Lower leg skin (tissue), 3 donors: ENCODE measurements around the gene PDXP.

Experiments used
- POLR2A ChIP-seq, 2 donors: fragments of 450-650 bp; IDR thresholded peaks; one replicate each; pipeline ENCODE4 v1.6.1; 2016 to 2017; ENCODE audit warnings: antibody characterized with exemption in 2 of 2, mild to moderate bottlenecking in 1 of 2, moderate library complexity in 1 of 2
- TF ChIP-seq, protein P1 (sequence below), 3 donors: fragments of 450-650 bp; IDR thresholded peaks; one replicate each; pipeline ENCODE4 v1.5.1; 2016; ENCODE audit warnings: antibody characterized with exemption in 3 of 3, mild to moderate bottlenecking in 3 of 3, moderate library complexity in 2 of 3

DNA sequence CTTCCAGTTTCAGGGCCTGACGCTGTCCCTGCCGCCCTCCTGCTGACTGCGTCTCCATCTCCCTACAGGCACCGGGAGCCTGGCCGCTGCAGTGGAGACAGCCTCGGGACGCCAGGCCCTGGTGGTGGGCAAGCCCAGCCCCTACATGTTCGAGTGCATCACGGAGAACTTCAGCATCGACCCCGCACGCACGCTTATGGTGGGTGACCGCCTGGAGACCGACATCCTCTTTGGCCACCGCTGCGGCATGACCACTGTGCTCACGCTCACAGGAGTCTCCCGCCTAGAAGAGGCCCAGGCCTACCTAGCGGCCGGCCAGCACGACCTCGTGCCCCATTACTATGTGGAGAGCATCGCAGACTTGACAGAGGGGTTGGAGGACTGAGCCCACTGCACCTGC is 7.0 kb downstream of the PDXP start:
- TF ChIP-seq, protein P1, sequence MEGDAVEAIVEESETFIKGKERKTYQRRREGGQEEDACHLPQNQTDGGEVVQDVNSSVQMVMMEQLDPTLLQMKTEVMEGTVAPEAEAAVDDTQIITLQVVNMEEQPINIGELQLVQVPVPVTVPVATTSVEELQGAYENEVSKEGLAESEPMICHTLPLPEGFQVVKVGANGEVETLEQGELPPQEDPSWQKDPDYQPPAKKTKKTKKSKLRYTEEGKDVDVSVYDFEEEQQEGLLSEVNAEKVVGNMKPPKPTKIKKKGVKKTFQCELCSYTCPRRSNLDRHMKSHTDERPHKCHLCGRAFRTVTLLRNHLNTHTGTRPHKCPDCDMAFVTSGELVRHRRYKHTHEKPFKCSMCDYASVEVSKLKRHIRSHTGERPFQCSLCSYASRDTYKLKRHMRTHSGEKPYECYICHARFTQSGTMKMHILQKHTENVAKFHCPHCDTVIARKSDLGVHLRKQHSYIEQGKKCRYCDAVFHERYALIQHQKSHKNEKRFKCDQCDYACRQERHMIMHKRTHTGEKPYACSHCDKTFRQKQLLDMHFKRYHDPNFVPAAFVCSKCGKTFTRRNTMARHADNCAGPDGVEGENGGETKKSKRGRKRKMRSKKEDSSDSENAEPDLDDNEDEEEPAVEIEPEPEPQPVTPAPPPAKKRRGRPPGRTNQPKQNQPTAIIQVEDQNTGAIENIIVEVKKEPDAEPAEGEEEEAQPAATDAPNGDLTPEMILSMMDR (IDR thresholded peaks at IDR 0.05), result no peak
- TF ChIP-seq POLR2A (IDR thresholded peaks at IDR 0.05), result no peak
